Mucosa of descending colon (tissue), 3 donors: ENCODE data around the gene COL13A1. TPM values are rescaled to one million over a fixed set of nuclear protein-coding genes. Genes with fewer than 3 reads are reported as not detected.

ENCODE experiments used
- ATAC-seq: fragments of 200-7000 bp; cut with Tn5 transposase; one replicate; pipeline ENCODE4 v1.9.1; 2020; ENCODE audit warnings: mild to moderate bottlenecking, moderate library complexity
- DNase-seq, 3 donors: peaks; one replicate each; pipeline ENCODE4 v3.0.0-alpha.2; 2020
- H3K36me3 ChIP-seq: fragments of 200-600 bp; one replicate; pipeline ENCODE4 v1.8.0; 2021; ENCODE audit warnings: low read depth, mild to moderate bottlenecking
- H3K4me1 ChIP-seq: fragments of 200-600 bp; one replicate; pipeline ENCODE4 v1.8.0; 2021; ENCODE audit warnings: low read depth, mild to moderate bottlenecking
- H3K4me3 ChIP-seq: fragments of 200-600 bp; one replicate; pipeline ENCODE4 v1.8.0; 2021; ENCODE audit warnings: mild to moderate bottlenecking
- H3K9me3 ChIP-seq: fragments of 200-600 bp; one replicate; pipeline ENCODE4 v1.8.0; 2021; ENCODE audit warnings: mild to moderate bottlenecking
- CTCF ChIP-seq: fragments of 200-600 bp; IDR thresholded peaks from one replicate; pipeline ENCODE4 v1.8.0; 2022; ENCODE audit warnings: antibody characterized with exemption, mild to moderate bottlenecking
- intact Hi-C, 2 donors: fragments of 100-400 bp; cut with DNase I in 1 of 2; cut with micrococcal nuclease in 1 of 2; formaldehyde crosslinking; loops; one replicate each; pipeline versions ENCODE4 v1.11.0 to v1.11.1; 2022; cut with DNase I, micrococcal nuclease
- total RNA-seq, 3 donors: library from RNA; stranded (reverse); fragmentation: NEBNext Ultra II Directional in 2 of 3; extraction: Animal tissue kit (Norgen Biotek cat#: 25700) in 2 of 3; gene quantifications; one replicate each; pipeline versions ENCODE4 v1.2.1 to v1.2.4, GENCODE V29; 2021 to 2023
- donor health status: DM: no; HTN: no; CAD: no; lungs with moderate emphysema.
- donor health status: DM: no; HTN: no; CAD: no.
- donor health status: DM: no; HTN: yes; CAD: no.

Gene COL13A1
- total RNA-seq, 3 donors from 2014 or later: 1.0 to 2.3 (median 1.0) TPM

GRCh38 chr10:69810675-69811397, 9.1 kb downstream of the COL13A1 start:
- ATAC-seq (no peak), DNase-seq (no peak)
- no peak for TF ChIP-seq CTCF
- intact Hi-C loops: no loop called here
- Histone ChIP-seq H3K36me3 (no peaks in the 10 kb centered on the region), H3K4me1 (no peaks in the 10 kb centered on the region), H3K9me3 (no peaks in the 10 kb centered on the region), H3K4me3 (no peak overlapping the region)

DNA sequence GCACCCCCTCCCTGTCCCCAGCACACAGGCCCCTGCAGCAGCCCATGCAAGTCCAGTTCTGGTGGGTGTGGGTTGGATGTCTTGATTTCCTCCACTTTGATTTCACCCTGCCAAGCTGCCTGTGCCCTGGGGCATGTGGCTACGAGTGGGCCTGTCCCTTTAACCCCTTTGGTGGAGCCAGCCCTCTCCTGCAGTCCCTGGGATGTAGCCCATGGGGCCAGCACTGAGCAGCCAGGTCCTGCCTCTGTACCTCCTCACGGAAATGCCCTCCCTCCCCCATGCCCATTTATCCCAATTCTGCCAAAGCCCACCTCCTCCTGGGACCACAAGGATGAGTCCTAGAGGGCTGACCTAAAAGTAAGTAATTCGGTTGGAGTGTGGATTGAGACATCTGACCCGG, 11.9 kb downstream of the COL13A1 start:
- intact Hi-C loops: no loop called here
- no peak for TF ChIP-seq CTCF
- Histone ChIP-seq H3K4me1 (no peaks in the 10 kb centered on the region), H3K4me3 (no peak overlapping the region), H3K36me3 (no peaks in the 10 kb centered on the region), H3K9me3 (no peaks in the 10 kb centered on the region)
- no peak for ATAC-seq
- no peak for DNase-seq

GRCh38 chr10:69814251-69814650, 12.5 kb downstream of the COL13A1 start:
- no peak for ATAC-seq
- TF ChIP-seq CTCF: no peak
- H3K4me3 ChIP-seq: no peak overlapping the region
- H3K9me3 ChIP-seq: no peaks in the 10 kb centered on the region
- intact Hi-C loops: no loop called here
- no peaks in the 10 kb centered on the region for H3K4me1 ChIP-seq
- DNase-seq: no peak
- no peaks in the 10 kb centered on the region for H3K36me3 ChIP-seq

- H3K9me3 ChIP-seq: no peaks in the 10 kb centered on the region
- H3K4me1 ChIP-seq: no peaks in the 10 kb centered on the region
- DNase-seq (no peak), ATAC-seq (no peak)
- no peak overlapping the region for H3K4me3 ChIP-seq
- intact Hi-C loops: no loop called here
- no peaks in the 10 kb centered on the region for H3K36me3 ChIP-seq
- no peak for TF ChIP-seq CTCF
These were observed 13.4 kb downstream of the COL13A1 start for GRCh38 chr10:69815104-69815503.

DNA sequence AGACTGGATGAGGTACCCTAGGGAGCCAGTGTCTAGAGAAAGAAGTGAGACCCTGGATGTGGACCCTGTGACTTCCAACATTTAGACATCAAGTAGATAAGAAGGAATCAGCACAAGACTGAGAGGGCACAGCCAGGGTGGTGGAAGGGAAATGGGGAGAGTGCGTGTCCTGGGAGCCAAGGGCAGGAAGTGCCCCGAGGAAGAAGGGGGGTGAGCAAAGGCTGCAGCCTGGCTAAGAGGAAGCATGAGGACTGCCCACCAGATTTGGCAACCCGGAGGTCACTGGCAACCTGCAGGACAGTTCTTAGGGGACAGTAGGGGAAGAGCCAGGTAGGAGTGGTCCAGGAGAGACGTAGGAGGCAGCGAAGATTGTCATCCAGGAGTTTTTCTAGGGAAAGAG, 14.8 kb downstream of the COL13A1 start:
- TF ChIP-seq CTCF: no peak
- no peak for ATAC-seq
- intact Hi-C loops: no loop called here
- H3K9me3 ChIP-seq: no peaks in the 10 kb centered on the region
- no peak overlapping the region for H3K4me3 ChIP-seq
- no peaks in the 10 kb centered on the region for H3K4me1 ChIP-seq
- H3K36me3 ChIP-seq: no peaks in the 10 kb centered on the region
- DNase-seq: no peak
